GM12878 (cell line): Measurements from ENCODE around the gene ZFP62. TPM values are rescaled to one million over a fixed set of nuclear protein-coding genes. Genes with fewer than 3 reads are reported as not detected.

Experiments
- CUX1 ChIP-seq: IDR thresholded peaks from 2 replicates; pipeline ENCODE4 v1.6.1; 2012; ENCODE audit warnings: improper control_type of control experiment, low read depth, low read length; ENCODE audit not compliant: insufficient replicate concordance
- E4F1 ChIP-seq: fragments of 450-650 bp; IDR thresholded peaks from 2 replicates; pipeline ENCODE4 v1.6.1; 2018; ENCODE audit warnings: borderline replicate concordance, mild to moderate bottlenecking; ENCODE audit not compliant: partially characterized antibody
- HCFC1 ChIP-seq: fragments of 150-350 bp; IDR thresholded peaks from 2 replicates; pipeline ENCODE4 v1.6.1; 2014; ENCODE audit warnings: low read length
- PKNOX1 ChIP-seq: fragments of 450-650 bp; IDR thresholded peaks from 2 replicates; pipeline ENCODE4 v1.6.1; 2016; ENCODE audit warnings: mild to moderate bottlenecking
- RB1 ChIP-seq: fragments of 450-650 bp; formaldehyde crosslinking; IDR thresholded peaks from 2 replicates; pipeline ENCODE4 v1.6.1; 2017; ENCODE audit warnings: mild to moderate bottlenecking, borderline replicate concordance
- RFX5 ChIP-seq: IDR thresholded peaks from 2 replicates; pipeline ENCODE4 v1.6.1; 2011; ENCODE audit warnings: low read depth, low read length, improper control_type of control experiment
- SIN3A ChIP-seq: IDR thresholded peaks from 2 replicates; pipeline ENCODE4 v1.6.1; 2012; ENCODE audit warnings: low read depth, low read length, improper control_type of control experiment
- polyA plus RNA-seq, 11 experiments: library from polyadenylated mRNA; depleted of rRNA in 4 of 11; unstranded in 6 of 11; stranded (reverse) in 5 of 11; fragments of >200 nt; fragmentation: Nextera tagmentation in 4 of 11; fragmentation: Illumina TruSeq in 1 of 11; extraction: Ambion mirVana in 4 of 11; extraction: Trizol in 1 of 11; gene quantifications; 1 replicate in 1 of 11; 2 replicates in 10 of 11; pipeline versions ENCODE4 v1.2.1 to v1.2.3, GENCODE V29; 2011 to 2016; ENCODE audit warnings: inconsistent platforms in 2 of 11, missing spikeins in 2 of 11, low read depth in 1 of 11
- total RNA-seq, 4 experiments: library from RNA; depleted of rRNA in 3 of 4; stranded (reverse); fragments of >200 nt in 3 of 4; fragmentation: Illumina TruSeq in 1 of 4; extraction: Trizol in 1 of 4; gene quantifications; 2 replicates each; pipeline versions ENCODE4 v1.2.1 to v1.2.3, GENCODE V29; 2013 to 2021

ZFP62 gene
- total and polyA plus RNA-seq, 10 of the 15 experiments (the other 5 are each of a cell fraction or from before 2014, with no cell fraction given) = 9.2 to 39.7 (median 21.1) TPM

- TF ChIP-seq CUX1 = no peak
- TF ChIP-seq E4F1 = no peak
- no peak for TF ChIP-seq RB1
- no peak for TF ChIP-seq RFX5
- TF ChIP-seq PKNOX1 = peak; percentile 86
- no peak for TF ChIP-seq HCFC1
- TF ChIP-seq SIN3A = no peak
Observed at GRCh38 chr5:180803181-180804128, 57.6 kb downstream of the ZFP62 start (continued).
